HepG2 (cell line): ENCODE data around the gene TGM1. TPM values are rescaled to one million over a fixed set of nuclear protein-coding genes. Genes with fewer than 3 reads are reported as not detected.

Experiments
- DMAP1 ChIP-seq: IDR thresholded peaks from 2 replicates; pipeline ENCODE4 v1.6.1; 2016
- DPF2 ChIP-seq: sonication (generic); formaldehyde crosslinking; IDR thresholded peaks from 2 replicates; pipeline ENCODE4 v1.4.0; 2020; ENCODE audit warnings: mild to moderate bottlenecking, low read depth, missing genetic modification reagents, borderline replicate concordance
- FOXJ3 ChIP-seq: sonication (generic); formaldehyde crosslinking; IDR thresholded peaks from 2 replicates; pipeline ENCODE4 v1.4.0; 2020; ENCODE audit warnings: missing genetic modification reagents, mild to moderate bottlenecking, borderline replicate concordance
- HNRNPH1 ChIP-seq: fragments of 200-400 bp; formaldehyde crosslinking; optimal IDR thresholded peaks from 2 replicates; pipeline ENCODE3; 2017; ENCODE audit warnings: mild to moderate bottlenecking, low read depth, low read length
- MEIS1 ChIP-seq: sonication (generic); formaldehyde crosslinking; IDR thresholded peaks from 2 replicates; pipeline ENCODE4 v1.9.0; 2021; ENCODE audit warnings: mild to moderate bottlenecking, missing genetic modification reagents, moderate library complexity, borderline replicate concordance
- MXI1 ChIP-seq: IDR thresholded peaks from 3 replicates; pipeline ENCODE4 v1.6.1; 2012; ENCODE audit warnings: low read depth, low read length, inconsistent platforms, borderline replicate concordance
- PLSCR1 ChIP-seq: sonication (generic); formaldehyde crosslinking; IDR thresholded peaks from 2 replicates; pipeline ENCODE4 v1.5.0; 2020; ENCODE audit warnings: missing genetic modification reagents, mild to moderate bottlenecking, borderline replicate concordance
- RAD21 ChIP-seq: fragments of 450-650 bp; formaldehyde crosslinking; IDR thresholded peaks from 2 replicates; pipeline ENCODE4 v1.5.0; 2020; ENCODE audit warnings: mild to moderate bottlenecking
- THAP9 ChIP-seq: sonication (generic); formaldehyde crosslinking; IDR thresholded peaks from 2 replicates; pipeline ENCODE4; 2020; ENCODE audit warnings: missing genetic modification reagents, mild to moderate bottlenecking, borderline replicate concordance
- ZNF256 ChIP-seq: sonication (generic); formaldehyde crosslinking; conservative IDR thresholded peaks from 2 replicates; pipeline ENCODE4 v1.4.0; 2020; ENCODE audit warnings: missing genetic modification reagents
- ZNF3 ChIP-seq: IDR thresholded peaks from 2 replicates; pipeline ENCODE4 v1.7.0; 2017; ENCODE audit warnings: inconsistent platforms
- ZNF510 ChIP-seq: sonication (generic); formaldehyde crosslinking; IDR thresholded peaks from 2 replicates; pipeline ENCODE4 v1.4.0; 2020; ENCODE audit warnings: low read depth, mild to moderate bottlenecking, missing genetic modification reagents
- ZNF792 ChIP-seq: IDR thresholded peaks from 2 replicates; pipeline ENCODE4 v1.6.1; 2016
- ZSCAN20 ChIP-seq: sonication (generic); formaldehyde crosslinking; IDR thresholded peaks from 2 replicates; pipeline ENCODE4 v1.4.0; 2020; ENCODE audit warnings: missing genetic modification reagents, mild to moderate bottlenecking, borderline replicate concordance
- polyA plus RNA-seq, 8 experiments: library from polyadenylated mRNA; depleted of rRNA in 3 of 8; stranded (reverse) in 7 of 8; unstranded in 1 of 8; fragments of >200 nt; fragmentation: Illumina TruSeq in 4 of 8; extraction: Trizol in 4 of 8; gene quantifications; 2 replicates each; pipeline versions ENCODE4 v1.2.1 to v1.2.3, GENCODE V29; 2011 to 2016; ENCODE audit warnings: low read depth in 4 of 8, missing spikeins in 1 of 8, mixed read lengths in 1 of 8; ENCODE audit not compliant: insufficient read depth in 1 of 8
- total RNA-seq, 5 experiments: library from RNA; depleted of rRNA; stranded (reverse); fragments of >200 nt; fragmentation: Illumina TruSeq; extraction: Trizol; gene quantifications; 2 replicates each; pipeline ENCODE4 v1.2.3, GENCODE V29; 2016; ENCODE audit warnings: low read depth in 1 of 5
- TF ChIP-seq, protein P1 (sequence below): sonication (generic); formaldehyde crosslinking; IDR thresholded peaks from 2 replicates; pipeline ENCODE4 v1.8.0; 2022; ENCODE audit warnings: mild to moderate bottlenecking, missing genetic modification reagents, moderate library complexity
- TF ChIP-seq, protein P2 (sequence below): sonication (generic); formaldehyde crosslinking; IDR thresholded peaks from 2 replicates; pipeline ENCODE4 v1.5.0; 2020; ENCODE audit warnings: mild to moderate bottlenecking, missing genetic modification reagents, borderline replicate concordance
- TF ChIP-seq, protein P3 (sequence below): sonication (generic); IDR thresholded peaks from 2 replicates; pipeline ENCODE4 v1.6.1; 2016; ENCODE audit warnings: low read depth, borderline replicate concordance

Gene TGM1
- total and polyA plus RNA-seq, 2 of the 13 experiments (the other 11 are each of a cell fraction or from before 2014, with no cell fraction given) = 3.2 to 10.6 TPM

- TF ChIP-seq ZNF3 (CRISPR knock-in tag) (peak; percentile 22; the same call in 1 of the 2 replicates), ZNF256 (CRISPR knock-in tag) (peak; percentile 98), HNRNPH1 (peak; percentile 95), MEIS1 (peak; percentile 97), ZNF510 (CRISPR knock-in tag) (peak; percentile 92), DMAP1 (CRISPR knock-in tag) (peak; percentile 98), THAP9 (CRISPR knock-in tag) (peak; percentile 100), MXI1 (peak; percentile 95; the same call in 2 of the 3 replicates), FOXJ3 (peak; percentile 90), ZNF792 (CRISPR knock-in tag) (peak; percentile 94), PLSCR1 (CRISPR knock-in tag) (no peak), RAD21 (CRISPR knock-in tag) (peak; percentile 81), DPF2 (CRISPR knock-in tag) (peak; percentile 48; the same call in 1 of the 2 replicates), ZSCAN20 (CRISPR knock-in tag) (peak; percentile 92; the same call in 1 of the 2 replicates)
- TF ChIP-seq, protein P1, sequence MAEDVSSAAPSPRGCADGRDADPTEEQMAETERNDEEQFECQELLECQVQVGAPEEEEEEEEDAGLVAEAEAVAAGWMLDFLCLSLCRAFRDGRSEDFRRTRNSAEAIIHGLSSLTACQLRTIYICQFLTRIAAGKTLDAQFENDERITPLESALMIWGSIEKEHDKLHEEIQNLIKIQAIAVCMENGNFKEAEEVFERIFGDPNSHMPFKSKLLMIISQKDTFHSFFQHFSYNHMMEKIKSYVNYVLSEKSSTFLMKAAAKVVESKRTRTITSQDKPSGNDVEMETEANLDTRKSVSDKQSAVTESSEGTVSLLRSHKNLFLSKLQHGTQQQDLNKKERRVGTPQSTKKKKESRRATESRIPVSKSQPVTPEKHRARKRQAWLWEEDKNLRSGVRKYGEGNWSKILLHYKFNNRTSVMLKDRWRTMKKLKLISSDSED (CRISPR knock-in tag) = no peak
- TF ChIP-seq, protein P2, sequence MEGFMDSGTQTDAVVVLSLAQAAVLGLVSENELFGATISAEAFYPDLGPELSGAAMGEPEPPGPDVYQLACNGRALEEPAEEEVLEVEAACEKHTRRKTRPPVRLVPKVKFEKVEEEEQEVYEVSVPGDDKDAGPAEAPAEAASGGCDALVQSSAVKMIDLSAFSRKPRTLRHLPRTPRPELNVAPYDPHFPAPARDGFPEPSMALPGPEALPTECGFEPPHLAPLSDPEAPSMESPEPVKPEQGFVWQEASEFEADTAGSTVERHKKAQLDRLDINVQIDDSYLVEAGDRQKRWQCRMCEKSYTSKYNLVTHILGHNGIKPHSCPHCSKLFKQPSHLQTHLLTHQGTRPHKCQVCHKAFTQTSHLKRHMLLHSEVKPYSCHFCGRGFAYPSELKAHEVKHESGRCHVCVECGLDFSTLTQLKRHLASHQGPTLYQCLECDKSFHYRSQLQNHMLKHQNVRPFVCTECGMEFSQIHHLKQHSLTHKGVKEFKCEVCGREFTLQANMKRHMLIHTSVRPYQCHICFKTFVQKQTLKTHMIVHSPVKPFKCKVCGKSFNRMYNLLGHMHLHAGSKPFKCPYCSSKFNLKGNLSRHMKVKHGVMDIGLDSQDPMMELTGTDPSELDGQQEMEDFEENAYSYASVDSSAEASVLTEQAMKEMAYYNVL (CRISPR knock-in tag) = peak; percentile 63; the same call in 1 of the 2 replicates
- TF ChIP-seq, protein P3, sequence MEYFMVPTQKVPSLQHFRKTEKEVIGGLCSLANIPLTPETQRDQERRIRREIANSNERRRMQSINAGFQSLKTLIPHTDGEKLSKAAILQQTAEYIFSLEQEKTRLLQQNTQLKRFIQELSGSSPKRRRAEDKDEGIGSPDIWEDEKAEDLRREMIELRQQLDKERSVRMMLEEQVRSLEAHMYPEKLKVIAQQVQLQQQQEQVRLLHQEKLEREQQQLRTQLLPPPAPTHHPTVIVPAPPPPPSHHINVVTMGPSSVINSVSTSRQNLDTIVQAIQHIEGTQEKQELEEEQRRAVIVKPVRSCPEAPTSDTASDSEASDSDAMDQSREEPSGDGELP = peak; percentile 71; the same call in 1 of the 2 replicates
These were observed 49.8 kb downstream of the TGM1 start, which contains the start of gene CHMP4A (continued) for GRCh38 chr14:24212924-24213865.
